ENCODE data around the gene CNNM3. TPM values are rescaled to one million over a fixed set of nuclear protein-coding genes. Genes with fewer than 3 reads are reported as not detected.

Gene CNNM3
- total RNA-seq, 1 donor from 2014 or later: 6.1 TPM

GRCh38 chr2:96771796-96772618 is 44.1 kb upstream of the CNNM3 start:
- TF ChIP-seq CTCF (IDR thresholded peaks at IDR 0.05; ENCODE audit: insufficient read depth, low read length, severe bottlenecking): peak; percentile 46
- FAIRE-seq (peak; percentile 95), DNase-seq (ENCODE audit: low read depth) (peak; percentile 72)
- Histone ChIP-seq H3K27me3 (ENCODE audit: control insufficient read depth, insufficient read depth, low read length) (no peaks in the 10 kb centered on the region), H3K4me3 (ENCODE audit: low read depth, low read length) (no peak overlapping the region), H3K36me3 (ENCODE audit: control insufficient read depth, insufficient read depth, low read length) (no peaks in the 10 kb centered on the region)

- H3K27me3 ChIP-seq (ENCODE audit: control insufficient read depth, insufficient read depth, low read length): no peaks in the 10 kb centered on the region
- DNase-seq (ENCODE audit: low read depth) (no peak), FAIRE-seq (no peak)
- no peak for TF ChIP-seq CTCF (IDR thresholded peaks at IDR 0.05; ENCODE audit: insufficient read depth, low read length, severe bottlenecking)
- no peaks in the 10 kb centered on the region for H3K36me3 ChIP-seq (ENCODE audit: control insufficient read depth, insufficient read depth, low read length)
- no peak overlapping the region for H3K4me3 ChIP-seq (ENCODE audit: low read depth, low read length)
These were observed 43.0 kb upstream of the CNNM3 start for GRCh38 chr2:96772903-96773671.

GRCh38 chr2:96773922-96774321 is 42.1 kb upstream of the CNNM3 start:
- TF ChIP-seq CTCF (IDR thresholded peaks at IDR 0.05; ENCODE audit: insufficient read depth, low read length, severe bottlenecking): no peak
- H3K36me3 ChIP-seq (ENCODE audit: control insufficient read depth, insufficient read depth, low read length): no peaks in the 10 kb centered on the region
- no peaks in the 10 kb centered on the region for H3K27me3 ChIP-seq (ENCODE audit: control insufficient read depth, insufficient read depth, low read length)
- DNase-seq (ENCODE audit: low read depth) (no peak), FAIRE-seq (no peak)
- no peak overlapping the region for H3K4me3 ChIP-seq (ENCODE audit: low read depth, low read length)

GRCh38 chr2:96775160-96775559 is 40.9 kb upstream of the CNNM3 start:
- TF ChIP-seq CTCF (IDR thresholded peaks at IDR 0.05; ENCODE audit: insufficient read depth, low read length, severe bottlenecking): no peak
- no peak for FAIRE-seq
- DNase-seq (ENCODE audit: low read depth): no peak
- H3K4me3 ChIP-seq (ENCODE audit: low read depth, low read length): no peak overlapping the region
- no peaks in the 10 kb centered on the region for H3K36me3 ChIP-seq (ENCODE audit: control insufficient read depth, insufficient read depth, low read length)
- no peaks in the 10 kb centered on the region for H3K27me3 ChIP-seq (ENCODE audit: control insufficient read depth, insufficient read depth, low read length)

GRCh38 chr2:96783388-96783787 is 32.7 kb upstream of the CNNM3 start:
- Histone ChIP-seq H3K27me3 (ENCODE audit: control insufficient read depth, insufficient read depth, low read length) (no peaks in the 10 kb centered on the region), H3K4me3 (ENCODE audit: low read depth, low read length) (no peak overlapping the region), H3K36me3 (ENCODE audit: control insufficient read depth, insufficient read depth, low read length) (no peaks in the 10 kb centered on the region)
- no peak for DNase-seq (ENCODE audit: low read depth)
- FAIRE-seq: no peak
- no peak for TF ChIP-seq CTCF (IDR thresholded peaks at IDR 0.05; ENCODE audit: insufficient read depth, low read length, severe bottlenecking)
